HG03066 (cell line): ENCODE data around the gene BATF3.

Experiments used
- ATAC-seq: cut with Tn5 transposase; IDR thresholded peaks from one replicate; pipeline ENCODE4 v1.9.1; 2021; ENCODE audit warnings: low read depth; ENCODE audit not compliant: unreplicated experiment

BATF3 gene

DNA sequence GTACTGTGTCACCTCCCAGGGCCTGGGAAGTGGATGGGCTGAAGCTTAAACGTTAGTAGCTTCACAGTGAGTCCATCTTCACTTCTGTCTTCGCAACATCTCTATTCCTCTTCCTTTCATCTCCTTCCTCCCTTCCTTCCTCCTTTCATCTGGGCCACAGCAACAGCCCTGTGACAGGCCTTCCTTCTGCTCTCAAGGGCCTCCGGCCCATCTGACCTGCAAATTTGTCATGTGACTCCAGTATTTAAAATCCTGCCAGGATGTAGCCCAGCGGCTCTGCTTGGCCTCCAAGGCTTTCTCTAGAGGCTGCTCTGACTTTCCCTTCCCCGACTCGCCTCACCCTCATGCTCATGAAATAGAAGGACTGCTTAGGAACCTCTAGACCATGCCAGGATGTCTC lies 10.9 kb upstream of the BATF3 start:
- no peak for ATAC-seq

DNA sequence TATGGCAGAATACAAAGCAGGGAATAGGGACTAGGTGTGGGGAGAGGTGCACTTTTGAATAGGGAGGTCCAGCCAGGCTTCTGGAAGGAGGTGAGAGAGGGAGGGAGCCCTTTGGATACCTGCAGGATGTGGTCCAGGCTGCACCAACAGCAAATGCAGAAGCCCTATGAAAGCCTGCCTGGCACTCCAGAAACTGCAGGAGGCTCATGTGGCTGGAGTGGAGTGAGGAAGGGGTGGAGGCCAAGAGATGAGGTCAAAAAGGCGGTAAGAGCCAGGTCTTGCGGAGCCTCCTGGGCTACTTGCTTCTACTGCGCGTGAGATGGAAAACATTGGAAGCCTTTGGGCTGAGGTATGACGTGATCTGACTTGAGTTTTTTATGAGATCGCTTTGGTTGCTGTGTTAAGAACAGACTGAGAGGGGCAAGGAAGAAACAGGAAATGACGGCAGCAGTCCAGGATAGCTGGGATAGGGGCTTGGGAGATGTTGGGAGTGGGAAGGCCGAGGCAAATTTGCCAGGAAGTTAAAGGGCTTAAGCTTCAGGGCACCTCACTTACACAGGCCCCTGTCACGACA lies 4.4 kb upstream of the BATF3 start:
- no peak for ATAC-seq

DNA sequence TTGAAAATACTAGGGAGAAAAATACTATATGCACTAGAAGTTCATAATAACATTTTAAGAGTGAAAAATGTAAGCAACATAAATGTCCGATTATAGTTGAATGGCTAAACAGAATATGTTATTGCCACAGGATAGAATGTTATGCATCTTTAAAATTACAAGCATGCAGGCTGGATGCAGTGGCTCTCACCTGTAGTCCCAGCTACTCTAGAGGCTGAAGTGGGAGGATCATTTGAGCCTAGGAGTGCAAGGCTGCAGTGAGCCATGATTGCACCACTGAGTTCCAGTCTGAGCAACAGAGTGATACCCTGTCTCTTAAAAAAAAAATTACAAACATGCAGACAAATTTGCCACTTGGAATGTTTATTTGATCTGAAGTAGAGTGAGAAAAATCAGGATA lies 3.0 kb upstream of the BATF3 start:
- ATAC-seq, result no peak

DNA sequence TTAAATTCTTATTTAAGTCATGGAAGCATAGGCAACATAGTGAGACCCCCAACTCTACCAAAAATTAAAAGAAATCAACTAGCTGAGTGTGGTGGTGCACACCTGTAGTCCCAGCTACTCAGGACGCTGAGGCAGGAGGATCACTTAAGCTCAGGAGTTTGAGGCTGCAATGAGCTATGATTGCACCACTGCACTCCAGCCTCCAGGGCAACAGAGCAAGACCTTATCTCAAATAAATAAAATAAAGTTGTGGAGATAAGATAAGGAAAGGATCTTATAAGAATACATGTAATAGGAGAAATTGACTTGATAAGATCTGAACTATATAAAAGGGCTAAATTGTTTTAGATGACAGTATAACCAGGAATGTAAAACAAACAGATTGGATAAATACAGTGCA lies 2.3 kb upstream of the BATF3 start:
- ATAC-seq, result no peak

DNA sequence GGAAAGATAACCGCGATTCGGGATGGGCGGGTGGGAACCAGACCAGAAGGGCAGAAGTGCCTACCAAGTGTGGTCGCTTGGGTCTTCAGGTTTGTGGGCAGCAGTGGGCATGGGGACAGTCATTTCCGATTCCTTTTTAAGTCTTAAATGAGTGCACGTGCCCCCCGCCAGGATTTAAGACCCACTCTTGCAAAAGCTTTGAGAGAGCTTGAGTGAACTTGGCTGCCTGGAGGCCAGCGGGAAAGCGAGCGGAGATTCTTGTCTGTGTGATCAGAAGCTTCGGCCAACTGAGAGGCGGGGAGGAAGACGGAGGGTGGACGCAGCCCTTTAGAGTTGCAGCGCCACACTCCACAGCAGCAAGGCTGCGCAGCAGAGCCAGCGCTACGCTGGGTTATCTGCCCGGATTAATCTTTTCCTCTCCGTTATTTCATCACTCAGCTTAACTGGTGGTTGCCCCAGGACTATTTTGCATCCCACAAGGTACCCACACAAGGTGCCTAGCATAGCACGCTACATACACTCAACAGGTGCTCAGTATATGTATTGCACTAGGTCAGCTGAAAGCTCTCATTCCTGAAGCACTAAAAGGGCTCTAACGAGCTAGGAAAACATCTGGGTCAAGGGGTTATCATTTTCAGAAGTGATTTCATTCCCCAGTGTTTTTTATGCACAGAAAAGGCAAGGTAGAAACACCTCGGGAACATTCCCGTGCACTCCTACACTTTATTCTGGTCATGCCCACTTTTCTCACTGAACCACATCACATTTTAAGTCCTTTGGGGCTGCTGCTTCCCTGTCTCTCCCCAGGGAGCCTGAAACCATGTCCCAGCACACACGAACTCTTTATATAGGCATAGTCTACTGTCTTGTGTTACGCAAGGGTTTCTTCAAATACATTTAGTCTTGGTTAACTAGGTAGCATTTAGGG lies 1.5 kb upstream of the BATF3 start:
- ATAC-seq, result no peak

DNA sequence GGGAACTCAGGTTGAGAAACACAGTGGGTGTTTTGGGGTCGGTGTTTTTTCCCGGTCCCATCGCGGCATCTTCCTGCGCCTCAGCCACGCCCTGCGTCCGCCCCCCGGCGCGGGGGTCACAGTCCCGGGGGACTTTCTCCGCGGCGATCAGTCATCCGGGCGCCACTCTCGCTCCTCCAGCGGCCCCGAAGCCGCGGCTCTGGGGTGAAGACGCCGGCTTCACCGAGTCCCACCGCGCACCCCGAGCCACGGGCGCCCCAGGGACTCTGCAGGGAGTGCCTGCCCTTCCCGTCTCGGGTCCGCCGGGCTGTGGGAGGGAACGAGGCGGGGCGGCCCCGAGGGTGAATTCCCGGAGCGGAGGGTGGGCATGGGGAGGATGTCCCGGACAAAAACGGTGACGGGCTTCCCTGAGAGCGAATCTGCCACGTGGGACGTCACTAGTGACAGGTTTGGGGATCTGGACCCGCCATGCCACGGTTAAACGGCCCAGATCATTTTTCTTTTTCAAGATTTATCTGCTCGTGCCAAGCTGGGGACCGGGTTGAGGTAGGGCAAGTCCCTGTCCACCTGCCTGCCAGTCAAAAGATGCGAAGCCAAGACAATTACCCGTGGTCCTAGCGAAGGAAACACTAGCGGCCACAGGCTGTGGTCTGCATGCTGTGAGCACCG lies 717 bp upstream of the BATF3 start:
- peak; percentile 24 for ATAC-seq

DNA sequence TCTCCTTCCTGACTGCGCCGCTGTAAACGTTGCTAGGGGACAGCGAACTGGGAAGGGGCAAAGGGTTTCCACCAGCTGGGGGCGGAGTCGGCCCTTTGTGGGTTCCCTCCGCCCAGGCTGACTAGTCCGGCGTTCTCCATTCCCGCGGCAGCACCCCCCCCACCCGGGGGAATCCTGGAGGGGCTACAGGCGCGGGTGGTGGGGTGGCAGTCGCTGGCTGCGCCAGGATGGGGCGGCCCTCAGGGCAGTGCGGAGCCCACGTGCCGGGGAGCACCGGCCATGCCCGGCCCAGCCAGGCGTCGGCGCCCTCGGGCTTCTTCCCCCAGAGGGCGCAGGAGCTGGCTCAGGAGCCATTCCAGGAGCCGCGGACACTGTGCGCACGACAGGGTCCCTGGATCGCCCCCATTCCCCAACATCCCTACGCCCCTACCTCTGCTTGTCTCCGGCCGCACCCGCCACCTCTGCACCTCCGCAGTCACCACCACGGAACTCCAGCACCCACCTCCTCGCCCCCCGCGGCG lies 476 bp downstream of the BATF3 start:
- peak; percentile 59 for ATAC-seq

DNA sequence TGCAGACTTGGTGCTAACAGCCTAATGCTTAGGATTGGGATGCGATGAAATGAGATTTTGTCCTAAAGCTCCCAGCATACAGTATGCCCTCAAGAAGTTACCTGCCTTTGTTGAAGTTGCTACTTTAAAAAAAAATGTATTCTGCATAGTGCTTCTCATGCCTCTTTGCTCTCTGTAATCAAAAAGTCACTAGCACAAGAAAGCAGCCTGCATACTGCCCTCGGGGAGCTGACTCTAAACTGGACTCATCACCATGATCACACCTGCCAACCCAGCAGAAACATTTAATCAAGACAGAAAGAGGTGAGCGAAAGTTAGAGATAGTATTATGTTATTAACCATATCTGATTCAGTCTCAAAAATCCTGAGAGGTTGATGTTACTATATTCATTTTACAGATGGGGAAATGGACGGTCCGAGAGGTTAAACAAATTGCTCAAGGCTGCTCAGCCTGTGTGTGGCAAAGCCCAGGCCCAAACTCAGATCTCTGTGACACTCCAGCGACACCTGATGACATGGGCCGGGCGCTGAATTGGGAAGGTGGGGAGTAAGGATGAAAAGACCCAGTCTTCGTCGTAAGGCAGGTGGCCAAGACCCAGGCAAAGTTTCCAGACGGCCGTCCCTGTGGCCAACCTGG lies 1.1 kb downstream of the BATF3 start:
- ATAC-seq, result peak; percentile 17

DNA sequence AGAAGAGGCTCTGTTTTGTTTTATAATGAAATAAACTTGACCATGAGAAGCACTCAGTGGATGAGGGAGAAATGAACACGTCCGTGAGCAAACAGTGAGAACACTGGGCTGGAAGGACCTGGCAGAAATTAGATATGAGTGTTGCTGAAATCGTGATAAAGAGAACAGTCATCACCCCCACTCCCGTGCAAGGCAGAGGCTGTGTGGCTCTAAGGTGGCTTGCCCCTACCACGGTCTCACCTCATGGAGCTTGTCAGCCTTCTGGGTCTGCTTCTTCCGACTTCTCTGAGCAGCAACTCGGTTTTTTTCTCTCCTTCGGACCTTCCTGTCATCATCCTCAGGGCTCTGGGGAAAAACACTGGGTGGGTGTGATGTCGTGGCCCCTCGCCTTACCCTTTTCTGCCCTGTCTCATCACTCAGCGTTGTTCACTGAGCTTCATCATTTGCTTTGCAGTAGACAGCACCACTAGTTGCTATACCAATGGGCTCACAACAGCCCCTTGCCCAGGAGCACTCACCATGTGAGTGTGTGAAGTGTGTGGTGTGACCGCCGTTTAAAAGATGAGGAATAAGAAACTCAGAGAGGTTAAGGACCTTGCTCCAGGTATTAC lies 2.8 kb downstream of the BATF3 start:
- ATAC-seq, result no peak

DNA sequence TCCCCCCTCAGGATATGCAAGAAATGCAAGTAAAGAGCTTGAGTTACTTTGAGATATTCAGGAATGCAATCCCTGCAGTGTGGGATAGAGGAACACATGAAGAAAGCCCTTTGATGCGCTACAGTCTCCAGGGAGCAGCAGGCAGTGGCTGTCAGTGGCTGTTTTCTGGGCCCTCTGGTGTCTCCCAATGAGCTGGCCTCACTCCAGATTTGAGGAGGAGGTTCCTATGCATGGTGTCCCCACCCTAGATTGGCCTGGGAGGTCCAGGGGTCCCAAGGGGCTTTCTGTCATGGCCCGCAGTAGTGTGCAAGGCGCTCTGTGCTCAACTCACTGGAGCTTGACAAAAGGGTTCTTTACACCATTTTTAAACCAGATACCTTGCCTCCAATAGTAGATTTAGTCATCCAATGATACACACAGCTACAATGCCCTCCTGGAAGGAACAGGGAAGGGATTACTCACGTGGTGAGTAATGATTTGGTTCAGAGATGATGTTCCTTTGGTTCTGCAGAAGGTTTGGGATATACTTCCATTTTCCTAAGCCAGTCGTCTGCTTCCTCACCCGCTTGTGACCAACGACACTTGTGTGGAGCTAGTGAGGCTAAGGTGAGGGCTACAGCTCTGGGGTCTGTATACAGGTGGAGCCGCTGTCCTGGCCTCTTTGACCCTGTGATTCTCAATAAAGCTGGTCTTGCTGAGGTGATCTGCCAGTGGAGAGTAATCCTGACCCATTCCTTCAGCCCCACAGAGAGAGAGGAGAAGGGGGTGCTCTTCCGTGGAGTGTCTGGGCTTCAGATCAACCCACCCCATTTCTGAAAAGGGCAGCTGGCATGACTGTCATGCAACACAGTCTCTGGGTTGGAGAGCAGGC lies 6.6 kb downstream of the BATF3 start:
- ATAC-seq, result no peak

DNA sequence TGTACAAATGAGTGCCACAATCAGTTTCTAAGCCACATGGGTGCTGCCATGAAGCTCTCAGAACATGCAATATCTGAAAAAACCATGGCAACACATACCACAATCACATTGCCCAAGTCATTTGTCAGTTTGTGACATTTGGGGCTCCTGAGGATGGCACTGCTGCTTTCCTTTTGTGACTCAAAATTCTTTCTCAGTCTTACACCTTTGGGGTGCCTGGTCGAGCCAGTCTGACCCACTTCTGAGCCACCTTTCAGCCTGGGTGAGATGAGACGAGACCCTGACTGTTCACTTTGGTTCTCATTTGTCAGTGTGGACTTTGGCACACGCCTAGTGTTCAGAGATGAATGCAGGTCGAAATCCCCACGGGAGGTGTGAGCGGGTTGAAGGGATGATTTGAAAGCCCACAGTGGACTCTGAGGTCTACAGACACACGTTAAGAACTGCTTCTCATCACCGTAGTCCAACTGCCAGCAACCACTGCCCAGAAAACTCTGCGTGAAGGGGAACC lies 8.0 kb downstream of the BATF3 start:
- ATAC-seq, result no peak

DNA sequence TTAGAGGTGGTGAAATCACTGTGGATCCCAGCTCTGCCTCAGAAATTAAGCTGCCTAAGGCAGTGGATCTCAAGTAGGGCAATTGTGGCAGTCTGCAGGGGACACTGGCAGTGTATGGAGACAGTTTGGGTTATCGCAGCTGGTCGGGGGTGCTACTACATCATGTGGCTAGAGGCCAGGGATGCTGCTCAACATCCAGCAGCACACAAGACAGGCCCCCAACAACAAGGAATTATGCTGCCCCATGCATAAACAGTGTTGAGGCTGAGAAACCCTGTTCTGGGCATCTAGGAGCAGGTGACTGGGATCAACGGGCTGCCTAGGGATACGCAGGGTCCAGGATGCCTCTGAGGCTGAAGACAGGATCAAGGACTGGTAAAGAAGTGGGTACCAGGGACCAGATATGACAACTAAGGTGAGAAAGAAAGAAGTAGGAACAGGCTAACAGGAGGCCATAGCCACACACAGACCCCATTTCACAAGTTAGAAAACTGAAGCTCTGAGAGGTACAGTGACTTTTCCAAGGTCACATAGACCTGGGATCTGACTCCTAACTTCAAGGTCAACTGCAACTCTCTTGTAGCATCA lies 8.7 kb downstream of the BATF3 start:
- no peak for ATAC-seq

DNA sequence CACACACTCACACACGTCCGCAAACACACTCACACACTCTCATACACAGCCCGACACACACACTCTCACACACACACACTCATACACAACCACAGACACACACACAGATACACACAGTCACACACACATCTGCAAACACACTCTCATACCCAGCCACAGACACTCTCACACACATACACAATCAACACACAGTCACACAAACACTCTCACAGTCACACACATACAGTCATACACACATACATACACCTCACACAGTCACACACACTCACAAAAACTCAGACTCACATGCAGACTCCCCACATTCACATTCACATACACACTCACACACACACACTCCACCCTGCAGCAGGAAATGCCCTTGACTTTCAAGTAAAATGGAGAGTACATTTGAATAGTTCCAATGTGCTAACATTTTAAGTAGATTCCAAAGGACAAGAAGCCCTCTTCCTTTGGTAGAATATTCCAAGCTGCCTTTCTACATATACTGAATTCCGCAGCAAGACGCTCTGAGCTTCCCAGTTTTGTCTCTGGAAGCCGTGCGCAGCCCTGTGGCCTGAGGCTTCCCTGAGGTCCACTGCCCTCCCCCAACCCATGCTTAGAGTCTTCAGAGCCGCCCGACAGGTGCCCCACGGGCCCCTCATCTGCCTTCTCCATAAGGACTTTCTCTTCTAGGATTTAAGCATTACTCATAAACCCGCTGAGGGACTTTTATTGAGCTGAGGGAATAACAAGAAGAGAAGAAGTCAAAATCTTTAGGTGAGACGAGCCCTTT lies 9.7 kb downstream of the BATF3 start:
- no peak for ATAC-seq

DNA sequence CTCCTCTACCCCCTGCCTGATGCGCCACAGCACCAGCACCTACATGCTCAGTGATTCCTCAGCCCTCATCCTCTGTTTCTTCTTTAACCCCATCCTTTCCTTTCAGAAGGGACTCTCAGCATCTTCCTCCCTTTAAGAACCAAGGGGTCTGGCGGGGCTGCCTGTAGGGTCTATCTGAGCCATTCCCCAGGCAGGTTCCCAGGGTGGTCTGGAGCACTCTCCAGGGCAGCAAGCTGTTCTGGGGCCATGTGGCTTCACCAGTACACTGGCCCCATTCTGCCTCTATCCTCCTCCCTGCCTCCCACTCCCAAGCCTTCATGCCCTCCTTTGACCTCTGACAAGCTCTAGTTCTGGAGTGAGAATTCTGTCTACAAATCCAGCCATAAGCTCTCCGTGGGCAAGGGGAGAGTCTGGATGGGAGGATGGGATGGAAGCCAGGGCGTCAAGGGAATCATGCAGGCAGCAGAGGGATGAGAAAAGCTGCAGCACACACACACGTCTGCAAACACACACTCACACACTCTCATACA lies 10.4 kb downstream of the BATF3 start:
- no peak for ATAC-seq

DNA sequence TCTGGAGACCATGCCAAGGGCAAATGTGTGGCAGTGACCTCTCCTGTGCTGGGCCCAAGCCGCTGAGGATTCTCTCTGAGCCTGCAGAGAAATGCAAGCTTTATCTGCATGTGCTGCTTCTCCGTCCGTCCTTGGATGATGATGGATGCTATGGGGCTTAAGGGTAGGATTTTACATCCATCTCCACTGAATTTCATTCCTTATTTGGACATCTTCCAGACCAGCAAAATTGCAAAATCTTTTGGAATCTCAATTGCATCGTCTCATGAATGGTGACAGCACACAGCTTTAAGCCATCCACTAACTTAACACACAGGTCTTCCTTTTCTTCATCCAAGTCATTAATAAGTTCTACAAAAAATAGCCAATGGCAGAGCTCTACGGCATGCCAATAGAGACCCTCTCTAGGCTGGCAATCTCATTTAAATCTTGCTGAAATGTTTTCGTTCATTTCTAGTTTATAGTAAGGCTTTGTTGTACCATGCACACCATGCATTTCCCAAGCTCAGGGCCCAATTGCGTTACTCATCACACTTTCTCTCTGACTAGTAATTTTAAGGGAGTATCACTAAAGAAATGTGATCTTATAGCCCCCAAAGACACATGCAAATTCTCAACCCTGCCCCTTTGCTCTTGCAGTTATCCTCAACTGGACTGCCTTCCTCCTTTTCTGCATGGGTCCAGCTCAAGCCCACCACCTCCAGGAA lies 11.1 kb downstream of the BATF3 start:
- ATAC-seq, result no peak

DNA sequence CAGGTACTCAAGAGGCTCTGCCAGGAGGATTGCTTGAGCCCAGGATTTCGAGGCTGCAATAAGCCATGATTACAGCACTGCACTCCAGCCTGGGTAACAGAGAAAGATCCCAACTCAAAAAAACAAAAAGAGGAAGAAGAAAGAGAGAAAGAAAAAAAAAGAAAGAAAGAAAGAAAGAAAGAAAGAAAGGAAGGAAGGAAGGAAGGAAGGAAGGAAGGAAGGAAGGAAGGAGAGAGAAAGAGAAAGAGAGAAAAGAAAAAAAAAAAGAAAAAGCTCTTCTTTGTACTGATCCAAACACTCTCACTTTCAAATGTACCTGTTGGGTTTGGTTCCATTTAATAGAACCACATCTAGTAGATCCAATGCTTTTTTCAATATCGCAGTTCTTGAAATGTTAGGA lies 11.8 kb downstream of the BATF3 start:
- ATAC-seq, result no peak

DNA sequence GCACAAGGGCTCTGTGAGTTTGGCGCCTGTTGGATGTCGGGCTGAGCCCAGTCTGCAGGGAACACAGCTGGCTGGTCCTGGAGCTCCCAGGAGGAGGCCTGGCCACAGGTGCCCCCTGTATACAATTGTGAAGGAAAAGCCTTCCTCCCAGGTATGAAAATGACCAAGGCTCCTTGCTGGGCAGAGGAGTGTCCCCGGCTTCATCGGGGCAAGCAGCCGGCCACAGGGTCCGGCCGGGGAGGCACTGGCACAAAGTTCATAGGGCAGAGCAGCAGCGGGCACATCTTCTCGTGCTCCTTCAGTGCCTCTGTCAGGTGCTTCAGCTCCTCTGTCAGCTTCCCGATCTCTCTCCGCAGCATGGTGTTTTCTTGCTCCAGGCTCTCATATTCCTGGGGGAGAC lies 13.0 kb downstream of the BATF3 start:
- ATAC-seq, result no peak
